SU-DHL-6 (cell line): ENCODE measurements around the gene GOLGA7B.

Source experiments
- H2AFZ ChIP-seq: fragments of 200-600 bp; sonication (generic); 2 replicates; pipeline ENCODE4 v1.6.1; 2014; ENCODE audit warnings: low read depth, mild to moderate bottlenecking, moderate library complexity, mixed read lengths, antibody characterized with exemption, low read length; ENCODE audit not compliant: severe bottlenecking
- H3F3A ChIP-seq: fragments of 200-600 bp; shearing (Covaris generic); 2 replicates; pipeline ENCODE4 v1.6.0; 2016; ENCODE audit warnings: antibody characterized with exemption, mild to moderate bottlenecking; ENCODE audit not compliant: insufficient read depth
- H3K27ac ChIP-seq: fragments of 200-600 bp; sonication (generic); 2 replicates; pipeline ENCODE4 v1.5.1; 2016; ENCODE audit warnings: low read depth, mild to moderate bottlenecking, low read length, moderate library complexity, mixed read lengths
- H3K27me3 ChIP-seq: fragments of 200-600 bp; sonication (generic), shearing (Covaris generic); 2 replicates; pipeline ENCODE4 v1.6.0; 2014; ENCODE audit warnings: mild to moderate bottlenecking, low read length
- H3K36me3 ChIP-seq: fragments of 200-600 bp; sonication (generic); 2 replicates; pipeline ENCODE4 v1.6.1; 2014; ENCODE audit warnings: mild to moderate bottlenecking, low read length, mixed read lengths
- H3K4me2 ChIP-seq: fragments of 300-600, 200-600 bp; shearing (Covaris generic), sonication (generic); 2 replicates; pipeline ENCODE4 v1.6.0; 2014; ENCODE audit warnings: low read length, low read depth, mild to moderate bottlenecking; ENCODE audit not compliant: poor library complexity, severe bottlenecking
- H3K4me3 ChIP-seq: fragments of 200-600 bp; sonication (generic); 2 replicates; pipeline ENCODE4 v1.5.1; 2014; ENCODE audit warnings: antibody characterized with exemption, low read length, mild to moderate bottlenecking, mixed read lengths; ENCODE audit not compliant: insufficient read depth, poor library complexity, severe bottlenecking
- H3K79me2 ChIP-seq: fragments of 200-600 bp; sonication (generic); 2 replicates; pipeline ENCODE4 v1.6.1; 2014; ENCODE audit warnings: mild to moderate bottlenecking, low read length, moderate library complexity; ENCODE audit not compliant: insufficient read depth
- H3K9ac ChIP-seq: fragments of 200-600 bp; sonication (generic); 2 replicates; pipeline ENCODE4 v1.7.0; 2014; ENCODE audit warnings: mild to moderate bottlenecking, low read length
- H3K9me2 ChIP-seq: fragments of 200-600 bp; sonication (generic); replicated peaks from 2 replicates; pipeline ENCODE4 v1.6.1; 2014; ENCODE audit warnings: low read length; ENCODE audit not compliant: insufficient read depth
- H3K9me3 ChIP-seq: fragments of 200-600 bp; sonication (generic); 2 replicates; pipeline ENCODE4 v1.6.1; 2014; ENCODE audit warnings: low read length, mixed read lengths; ENCODE audit not compliant: insufficient read depth
- H4K20me1 ChIP-seq: fragments of 200-600 bp; sonication (generic); 2 replicates; pipeline ENCODE4 v1.6.1; 2014; ENCODE audit warnings: low read depth, mild to moderate bottlenecking, antibody characterized with exemption, low read length, moderate library complexity, mixed read lengths
- EZH2phosphoT487 ChIP-seq: fragments of 200-600 bp; sonication (generic), shearing (Covaris generic); conservative IDR thresholded peaks from 2 replicates; pipeline ENCODE4 v1.6.1; 2018; ENCODE audit warnings: mild to moderate bottlenecking, antibody characterized with exemption, low read length, moderate library complexity, mixed read lengths
- TF ChIP-seq, protein P1 (sequence below): fragments of 200-600 bp; sonication (generic); IDR thresholded peaks from one replicate; pipeline ENCODE4 v1.5.1; 2017; ENCODE audit warnings: antibody characterized with exemption, mild to moderate bottlenecking, low read length, moderate library complexity; ENCODE audit not compliant: insufficient read depth, poor library complexity, severe bottlenecking

GOLGA7B gene

DNA sequence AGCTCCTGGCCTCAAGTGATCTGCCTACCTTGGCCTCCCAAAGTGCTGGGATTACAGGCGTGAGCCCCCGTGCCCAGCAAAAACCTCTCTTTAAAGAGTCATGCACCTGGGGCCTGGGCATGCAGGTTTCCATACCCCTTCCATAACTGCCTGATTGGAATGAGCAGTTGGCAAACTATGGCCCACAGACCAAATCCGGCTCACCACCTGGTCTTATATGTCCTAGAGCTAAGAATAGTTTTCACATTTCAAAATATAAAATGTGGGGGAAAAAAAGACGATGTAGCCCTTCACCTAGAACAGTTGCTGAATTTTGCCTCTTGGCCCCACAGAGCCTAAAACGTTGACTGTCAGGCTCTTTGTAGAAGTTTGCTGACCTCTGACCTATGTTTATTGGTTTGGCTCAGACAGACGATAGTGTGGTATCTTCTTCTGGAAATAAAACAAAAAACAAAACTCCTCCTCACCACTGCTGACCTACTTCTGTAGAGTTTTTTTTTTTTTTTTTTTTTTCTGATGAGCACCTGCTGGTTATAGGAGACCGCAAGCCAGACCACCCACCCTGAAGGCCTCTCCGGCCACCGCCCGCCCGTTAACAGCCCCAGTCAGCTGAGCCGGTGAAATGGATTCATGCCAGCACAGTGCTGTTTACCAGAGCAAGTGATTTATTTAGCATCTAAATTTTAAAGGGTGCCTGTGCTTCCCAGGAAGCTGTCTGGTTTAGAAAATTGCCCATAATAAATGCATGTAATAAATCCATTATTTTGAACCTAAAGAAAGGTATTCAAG, 44.4 kb upstream of the GOLGA7B start:
- Histone ChIP-seq H2AFZ (no peak overlapping the region), H3F3A (no peaks in the 10 kb centered on the region), H3K36me3 (no peaks in the 10 kb centered on the region), H4K20me1 (no peaks in the 10 kb centered on the region), H3K27me3 (no peaks in the 10 kb centered on the region), H3K4me3 (no peak overlapping the region), H3K79me2 (no peaks in the 10 kb centered on the region), H3K27ac (no peak overlapping the region), H3K9me3 (no peaks in the 10 kb centered on the region), H3K9ac (no peak overlapping the region), H3K4me2 (no peak overlapping the region), H3K9me2 (no peaks in the 10 kb centered on the region)
- TF ChIP-seq EZH2phosphoT487 = no peak
- TF ChIP-seq, protein P1, sequence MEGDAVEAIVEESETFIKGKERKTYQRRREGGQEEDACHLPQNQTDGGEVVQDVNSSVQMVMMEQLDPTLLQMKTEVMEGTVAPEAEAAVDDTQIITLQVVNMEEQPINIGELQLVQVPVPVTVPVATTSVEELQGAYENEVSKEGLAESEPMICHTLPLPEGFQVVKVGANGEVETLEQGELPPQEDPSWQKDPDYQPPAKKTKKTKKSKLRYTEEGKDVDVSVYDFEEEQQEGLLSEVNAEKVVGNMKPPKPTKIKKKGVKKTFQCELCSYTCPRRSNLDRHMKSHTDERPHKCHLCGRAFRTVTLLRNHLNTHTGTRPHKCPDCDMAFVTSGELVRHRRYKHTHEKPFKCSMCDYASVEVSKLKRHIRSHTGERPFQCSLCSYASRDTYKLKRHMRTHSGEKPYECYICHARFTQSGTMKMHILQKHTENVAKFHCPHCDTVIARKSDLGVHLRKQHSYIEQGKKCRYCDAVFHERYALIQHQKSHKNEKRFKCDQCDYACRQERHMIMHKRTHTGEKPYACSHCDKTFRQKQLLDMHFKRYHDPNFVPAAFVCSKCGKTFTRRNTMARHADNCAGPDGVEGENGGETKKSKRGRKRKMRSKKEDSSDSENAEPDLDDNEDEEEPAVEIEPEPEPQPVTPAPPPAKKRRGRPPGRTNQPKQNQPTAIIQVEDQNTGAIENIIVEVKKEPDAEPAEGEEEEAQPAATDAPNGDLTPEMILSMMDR = no peak

DNA sequence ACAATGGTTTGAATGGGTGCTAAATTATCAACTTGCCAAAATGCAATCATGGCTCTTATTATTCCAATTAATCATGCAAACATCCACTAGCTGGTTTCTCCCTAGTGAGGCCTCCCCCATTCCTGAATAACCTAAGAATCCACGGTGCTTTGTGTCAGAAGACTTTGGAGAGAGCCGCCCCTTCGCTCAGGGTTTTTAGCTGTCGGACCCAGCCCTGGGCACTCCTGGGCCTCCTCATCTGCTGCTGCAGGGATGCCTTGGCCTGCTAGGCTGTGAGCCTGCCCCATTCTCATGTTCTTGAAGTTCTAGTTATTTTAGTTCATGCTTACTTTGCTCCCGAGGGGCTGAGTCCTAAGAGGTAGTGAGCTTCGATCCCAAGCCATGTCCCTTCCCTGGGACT, 43.7 kb upstream of the GOLGA7B start:
- Histone ChIP-seq H3K4me2 (no peak overlapping the region), H3K27me3 (no peaks in the 10 kb centered on the region), H3K79me2 (no peaks in the 10 kb centered on the region), H3K9me3 (no peaks in the 10 kb centered on the region), H3K36me3 (no peaks in the 10 kb centered on the region), H3K27ac (no peak overlapping the region), H3K4me3 (no peak overlapping the region), H3K9ac (no peak overlapping the region), H2AFZ (no peak overlapping the region), H4K20me1 (no peaks in the 10 kb centered on the region), H3K9me2 (no peaks in the 10 kb centered on the region), H3F3A (no peaks in the 10 kb centered on the region)
- TF ChIP-seq EZH2phosphoT487 = no peak
- TF ChIP-seq, protein P1 = no peak

DNA sequence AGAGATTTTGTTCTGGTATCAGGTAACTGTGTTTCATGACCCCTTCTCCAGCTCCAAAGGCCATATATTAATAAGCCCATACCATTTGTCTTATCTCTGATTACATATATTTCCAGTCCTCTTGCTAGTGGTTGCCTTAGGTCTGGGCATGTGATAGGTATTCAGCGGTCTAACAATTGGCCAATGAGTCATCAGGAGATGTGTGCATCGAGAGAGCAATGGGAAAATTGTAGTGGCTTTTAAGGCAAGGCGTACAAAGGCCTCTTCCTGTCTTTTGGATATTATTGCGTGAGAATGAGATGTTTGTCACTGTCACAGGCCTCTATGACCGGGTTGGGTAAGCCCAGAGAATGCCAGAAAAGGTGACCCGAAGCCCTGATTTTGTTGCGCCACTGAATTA, 39.2 kb upstream of the GOLGA7B start:
- Histone ChIP-seq H3K9me3 (no peaks in the 10 kb centered on the region), H3K9me2 (no peaks in the 10 kb centered on the region), H3K27ac (no peak overlapping the region), H3K4me2 (no peak overlapping the region), H3K9ac (no peak overlapping the region), H4K20me1 (no peaks in the 10 kb centered on the region), H2AFZ (no peak overlapping the region), H3F3A (no peaks in the 10 kb centered on the region), H3K36me3 (no peaks in the 10 kb centered on the region), H3K27me3 (no peaks in the 10 kb centered on the region), H3K79me2 (no peaks in the 10 kb centered on the region), H3K4me3 (no peak overlapping the region)
- TF ChIP-seq EZH2phosphoT487 = no peak
- TF ChIP-seq, protein P1 = no peak
